HG03135 (cell line): ENCODE data around the gene ZFP64.
"Not testable (repeated sequence)": the region's sequence is repeated elsewhere in the genome, so short reads cannot be mapped to it uniquely, and the experiment has no call there.

ENCODE experiments used
- ATAC-seq: cut with Tn5 transposase; IDR thresholded peaks from one replicate; pipeline ENCODE4 v1.9.1; 2021; ENCODE audit warnings: mild to moderate bottlenecking, moderate library complexity; ENCODE audit not compliant: unreplicated experiment

ZFP64 gene

DNA sequence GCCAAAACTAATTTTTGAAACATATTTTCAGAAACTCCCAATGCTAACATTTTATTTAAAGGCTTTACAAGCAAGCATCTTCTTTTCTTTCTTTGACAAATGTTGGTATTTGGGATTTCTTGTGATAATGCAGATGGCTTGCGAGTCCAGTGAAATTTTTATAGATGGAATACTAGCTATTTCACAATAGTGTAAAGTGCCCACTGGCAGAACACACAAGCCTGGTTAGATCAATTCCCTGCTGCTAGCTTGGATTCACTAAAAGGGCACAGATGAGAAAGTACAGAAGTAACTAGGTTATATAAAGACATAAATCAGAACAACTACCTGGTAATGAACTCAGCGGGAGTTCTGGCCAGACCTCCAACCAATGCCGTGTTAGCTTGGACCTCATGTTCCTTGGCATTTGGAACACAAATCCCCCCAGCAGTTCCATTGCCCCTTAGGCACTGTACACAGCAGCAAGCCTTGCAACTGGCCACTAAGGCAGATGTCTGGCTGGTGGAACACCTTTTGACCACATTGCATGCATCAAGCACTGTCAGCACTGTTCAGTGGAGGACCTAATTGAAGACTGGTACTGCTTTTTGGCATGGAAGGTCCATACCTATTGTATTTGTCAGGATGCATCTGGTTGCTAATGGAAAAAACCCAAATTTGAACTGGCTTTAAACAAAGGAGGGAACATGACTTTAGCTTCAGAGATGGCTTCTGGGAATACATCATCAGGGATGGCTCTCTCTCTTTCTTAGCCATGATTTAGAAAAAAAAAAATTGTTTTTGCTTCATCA, 15.6 kb upstream of the ZFP64 start:
- no peak for ATAC-seq

DNA sequence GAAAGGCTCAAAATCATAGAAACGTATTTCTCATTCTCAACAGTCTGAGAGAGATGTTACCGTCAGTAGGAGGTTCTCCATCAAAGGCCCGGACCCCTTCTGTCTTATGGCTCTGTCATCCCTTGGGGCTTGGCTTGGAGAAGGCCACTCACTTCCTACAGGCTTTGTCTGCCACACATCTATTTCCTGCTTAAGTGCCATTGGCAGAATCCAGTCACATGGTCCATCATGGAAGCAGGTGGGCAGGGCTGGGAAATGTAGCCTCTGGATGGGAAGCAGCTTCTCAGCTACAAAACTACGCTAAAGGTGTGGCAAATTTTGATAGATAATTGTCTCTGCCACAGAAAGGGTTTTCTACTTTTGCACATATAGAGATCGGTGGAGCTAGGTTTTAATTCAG, 12.6 kb upstream of the ZFP64 start:
- no peak for ATAC-seq

DNA sequence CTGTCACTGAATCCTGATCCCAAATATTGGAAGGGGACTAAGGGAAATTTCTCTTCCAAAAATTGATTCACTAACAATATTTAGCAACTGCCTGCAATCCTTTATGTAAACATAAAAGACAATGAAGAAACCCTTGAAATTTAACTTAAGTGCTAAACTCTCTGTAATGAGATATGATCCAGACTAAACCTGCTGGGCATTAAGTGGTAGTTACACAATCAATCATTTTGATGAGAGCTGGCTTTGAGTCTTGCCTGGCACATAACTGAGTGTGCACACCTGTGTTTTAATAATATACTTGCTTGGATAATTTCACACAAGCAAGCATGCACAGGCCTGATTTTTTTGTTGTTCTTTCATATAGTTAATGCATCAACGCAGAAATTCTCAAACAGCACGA, 9.8 kb upstream of the ZFP64 start:
- ATAC-seq = no peak

DNA sequence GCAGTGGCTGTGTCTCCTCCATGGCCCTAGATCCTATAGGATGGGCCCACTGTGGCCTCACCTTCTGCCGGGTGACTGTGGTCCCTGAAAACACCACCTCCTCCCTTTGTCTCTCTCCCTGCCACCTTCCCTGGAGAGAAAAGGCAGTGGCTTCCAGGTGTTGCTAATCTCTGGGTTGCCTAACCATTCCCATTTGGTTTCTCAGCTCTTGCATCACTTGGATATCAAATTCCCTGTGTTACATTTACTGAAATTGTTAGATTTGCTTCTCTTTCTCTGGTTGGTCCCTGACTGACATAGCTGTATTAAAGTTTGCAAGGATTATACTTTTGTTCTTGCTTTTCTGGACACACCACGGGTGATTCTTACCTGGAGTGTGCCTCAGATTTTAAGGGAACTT, 9.3 kb upstream of the ZFP64 start:
- ATAC-seq = no peak

DNA sequence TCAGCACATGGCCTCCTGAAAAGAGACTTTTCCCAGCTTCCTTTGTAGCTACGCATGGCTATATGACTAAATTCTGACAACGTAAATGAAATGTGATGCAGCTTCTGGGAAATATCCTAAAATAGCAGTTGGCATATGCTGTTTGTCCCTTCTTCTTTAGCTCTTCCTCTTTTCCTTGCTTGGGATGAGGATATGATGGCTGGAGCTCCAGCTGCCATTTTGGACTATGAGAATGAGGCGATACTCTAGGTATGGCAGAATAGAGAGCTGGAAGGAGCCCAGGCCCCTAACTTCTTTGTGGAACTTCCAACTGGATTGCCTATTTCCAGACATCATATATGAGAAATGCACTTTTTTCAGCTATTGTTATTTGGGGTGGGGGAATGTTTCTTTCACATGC, 5.3 kb upstream of the ZFP64 start:
- ATAC-seq = no peak

DNA sequence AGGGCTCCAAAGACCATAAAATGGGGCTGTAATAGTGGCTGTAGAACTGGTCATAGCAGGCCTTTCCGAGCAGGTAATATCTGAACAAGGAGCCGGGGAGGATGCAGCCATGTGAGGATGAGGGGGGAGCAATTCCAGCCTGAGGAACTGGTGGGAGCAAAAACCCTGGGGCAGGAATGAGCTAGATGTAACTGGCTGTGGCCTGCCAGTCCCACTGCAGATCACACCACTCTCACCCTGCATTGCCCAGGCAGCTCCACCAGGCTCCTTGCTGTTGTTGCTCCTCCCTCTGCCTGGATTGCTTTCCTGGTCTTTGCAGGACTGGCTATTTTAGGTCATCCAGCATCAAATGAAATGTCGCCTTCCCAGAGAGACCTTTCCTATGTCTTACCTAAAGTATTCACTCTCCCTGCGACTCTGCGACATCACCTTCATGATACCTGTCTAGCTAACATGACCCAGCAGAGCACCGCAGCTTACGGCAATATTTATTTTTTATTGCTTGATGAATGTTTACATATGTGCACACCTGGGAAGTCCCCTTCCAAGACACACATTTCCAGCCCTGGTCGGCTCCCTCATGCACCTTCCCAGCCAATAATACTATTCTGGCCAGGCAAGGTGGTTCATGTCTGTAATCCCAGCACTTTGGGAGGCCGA, 2.4 kb upstream of the ZFP64 start:
- ATAC-seq = no peak

DNA sequence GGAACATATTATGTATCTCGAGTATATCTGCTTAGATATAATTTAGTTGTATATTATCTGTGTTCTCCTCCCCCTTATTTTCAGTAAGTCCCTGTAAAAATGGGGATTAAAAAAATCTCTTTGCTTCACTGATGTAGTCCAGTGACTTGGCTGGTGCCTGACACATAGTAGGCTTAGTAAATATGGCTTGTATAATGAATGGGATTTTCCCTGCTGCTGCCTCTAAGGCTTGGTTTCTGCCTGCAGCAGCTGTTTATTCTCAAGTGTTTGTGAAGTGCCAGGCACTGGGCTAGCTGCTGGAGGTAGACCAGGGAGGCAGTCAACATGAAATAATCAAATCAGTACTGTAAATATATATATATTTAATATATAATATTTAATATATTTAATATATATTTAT, 1.6 kb upstream of the ZFP64 start:
- ATAC-seq = no peak

DNA sequence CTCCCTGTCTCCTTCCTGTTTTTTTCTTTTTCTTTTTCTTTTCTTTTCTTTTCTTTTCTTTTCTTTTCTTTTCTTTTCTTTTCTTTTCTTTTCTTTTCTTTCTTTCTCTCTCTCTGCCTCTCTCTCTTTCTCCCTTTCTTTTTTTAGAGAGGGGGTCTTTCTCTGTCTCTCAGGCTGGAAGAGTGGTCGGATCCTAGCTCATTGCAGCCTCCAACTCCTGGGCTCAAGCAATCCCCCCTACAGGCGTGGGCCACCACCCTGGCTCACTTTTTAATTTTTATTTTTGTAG, 1.1 kb upstream of the ZFP64 start:
- ATAC-seq = not testable (repeated sequence)

DNA sequence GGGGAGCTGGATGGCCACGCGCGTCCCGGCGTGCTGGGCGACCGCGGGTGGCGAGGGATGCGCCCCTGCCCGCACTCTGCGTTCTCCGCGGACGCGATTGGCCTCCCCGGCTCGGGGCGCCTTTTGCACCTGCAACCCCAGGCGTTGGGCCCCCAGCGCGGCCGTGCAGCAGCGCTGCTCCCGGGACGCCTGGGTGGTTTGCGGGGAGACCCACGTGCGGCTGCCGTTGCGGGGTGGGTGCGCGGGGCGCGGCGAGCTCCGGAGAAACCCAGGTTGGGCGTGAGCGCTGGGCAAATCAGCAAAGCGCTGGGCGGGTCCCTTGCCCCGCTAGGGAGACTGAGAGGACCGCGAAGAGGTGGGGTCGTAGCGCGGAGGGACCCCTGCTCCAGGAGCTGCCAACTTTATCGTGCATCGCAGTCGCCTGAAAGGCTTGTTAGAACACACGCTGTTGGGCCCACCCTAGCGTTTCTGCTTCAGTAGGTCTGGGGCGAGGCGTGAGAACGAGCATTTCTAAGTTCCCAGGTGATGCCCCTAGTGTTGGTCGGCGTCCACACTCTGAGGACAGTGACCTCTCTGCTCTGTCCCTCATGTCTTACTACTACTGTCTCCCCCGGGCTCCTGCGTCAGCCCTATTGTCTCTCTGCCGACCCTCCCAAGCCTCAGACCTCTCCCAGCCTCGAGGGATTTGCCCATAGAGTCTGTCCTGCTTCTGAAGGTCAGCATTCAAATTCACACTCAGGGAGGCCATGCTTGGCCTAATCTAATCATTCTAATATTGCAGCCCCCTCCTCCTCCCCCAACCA, 538 bp upstream of the ZFP64 start:
- peak; percentile 39 for ATAC-seq

DNA sequence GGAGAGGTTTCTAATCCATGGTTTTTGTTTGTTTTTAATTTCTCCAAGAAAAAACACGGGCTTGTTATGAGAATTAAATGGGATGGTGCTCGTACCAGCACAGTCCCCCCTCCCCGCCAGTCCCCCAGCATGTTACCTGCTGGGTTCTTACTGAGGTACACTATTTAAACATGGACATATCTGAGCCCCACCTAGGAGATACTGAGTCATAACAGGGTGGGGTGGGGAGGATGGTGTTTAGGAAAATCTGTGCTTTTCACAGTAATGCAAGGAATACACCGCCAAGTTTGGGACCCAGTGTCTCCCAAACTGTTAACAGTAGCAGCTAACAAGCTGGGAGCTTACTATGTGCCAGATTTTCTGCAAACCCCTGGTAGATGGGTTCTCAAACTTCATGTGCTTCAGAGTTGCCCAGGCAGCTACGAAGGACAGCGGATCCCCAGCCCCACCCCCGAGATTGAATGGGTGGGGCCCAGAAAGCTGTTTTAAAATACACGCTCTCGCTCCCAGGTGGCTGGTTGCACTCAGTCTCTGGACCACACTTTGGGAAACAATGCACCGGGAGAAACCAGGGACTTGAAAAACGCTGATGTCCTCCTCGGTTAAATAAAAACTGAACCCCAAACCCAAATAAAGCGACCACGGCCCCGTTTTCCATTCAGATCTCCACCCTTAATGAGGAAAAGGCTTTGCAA, 995 bp downstream of the ZFP64 start:
- peak; percentile 47 for ATAC-seq

DNA sequence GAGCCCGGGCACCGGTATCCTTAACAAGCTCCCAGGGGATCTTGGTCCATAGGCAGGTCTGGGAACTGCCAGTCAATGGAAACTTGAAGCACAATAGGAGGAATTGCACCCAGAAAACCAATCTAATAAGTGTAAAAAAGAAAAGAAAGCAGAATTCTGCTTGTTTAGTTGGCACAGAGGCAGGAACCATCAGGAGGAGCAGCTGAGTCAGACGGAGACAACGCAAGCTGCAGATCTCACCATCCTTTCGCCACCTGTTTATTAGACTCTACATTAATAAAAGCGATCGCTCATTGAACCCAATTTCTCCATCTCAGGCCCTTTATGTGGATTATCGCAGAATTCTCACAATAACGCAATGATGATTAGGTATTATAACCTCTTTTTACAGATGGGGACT, 9.8 kb downstream of the ZFP64 start:
- no peak for ATAC-seq

DNA sequence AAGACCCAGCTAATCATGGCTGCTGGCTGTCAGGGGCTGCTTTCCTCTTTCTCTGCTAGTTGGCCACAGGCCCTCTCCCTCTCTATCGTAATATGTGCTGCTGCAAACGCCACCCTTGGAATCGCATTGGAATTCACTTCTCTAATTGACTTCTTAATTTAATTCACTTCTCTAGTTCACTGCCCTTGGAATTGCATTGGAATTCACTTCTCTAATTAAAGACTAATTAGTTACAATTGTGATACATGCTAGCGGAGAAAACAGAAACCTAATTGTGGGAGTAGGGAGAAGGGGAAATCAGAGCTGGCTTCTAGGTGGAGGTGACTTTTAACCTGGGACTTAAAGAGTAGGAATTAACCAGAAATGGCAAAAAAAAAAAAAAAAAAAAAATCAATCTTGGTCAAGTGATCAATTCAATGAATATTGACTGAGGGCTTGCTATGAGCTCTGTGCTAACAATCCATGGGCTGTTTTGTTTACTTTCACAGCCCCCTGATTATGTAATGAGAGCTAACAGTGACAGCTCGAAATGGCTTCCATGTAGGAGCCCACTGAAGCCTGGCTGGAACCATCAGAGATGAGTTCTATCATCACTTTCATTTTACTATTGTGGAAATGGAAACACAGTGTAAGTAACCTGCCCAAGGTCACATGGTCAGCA, 11.3 kb downstream of the ZFP64 start:
- ATAC-seq = no peak

DNA sequence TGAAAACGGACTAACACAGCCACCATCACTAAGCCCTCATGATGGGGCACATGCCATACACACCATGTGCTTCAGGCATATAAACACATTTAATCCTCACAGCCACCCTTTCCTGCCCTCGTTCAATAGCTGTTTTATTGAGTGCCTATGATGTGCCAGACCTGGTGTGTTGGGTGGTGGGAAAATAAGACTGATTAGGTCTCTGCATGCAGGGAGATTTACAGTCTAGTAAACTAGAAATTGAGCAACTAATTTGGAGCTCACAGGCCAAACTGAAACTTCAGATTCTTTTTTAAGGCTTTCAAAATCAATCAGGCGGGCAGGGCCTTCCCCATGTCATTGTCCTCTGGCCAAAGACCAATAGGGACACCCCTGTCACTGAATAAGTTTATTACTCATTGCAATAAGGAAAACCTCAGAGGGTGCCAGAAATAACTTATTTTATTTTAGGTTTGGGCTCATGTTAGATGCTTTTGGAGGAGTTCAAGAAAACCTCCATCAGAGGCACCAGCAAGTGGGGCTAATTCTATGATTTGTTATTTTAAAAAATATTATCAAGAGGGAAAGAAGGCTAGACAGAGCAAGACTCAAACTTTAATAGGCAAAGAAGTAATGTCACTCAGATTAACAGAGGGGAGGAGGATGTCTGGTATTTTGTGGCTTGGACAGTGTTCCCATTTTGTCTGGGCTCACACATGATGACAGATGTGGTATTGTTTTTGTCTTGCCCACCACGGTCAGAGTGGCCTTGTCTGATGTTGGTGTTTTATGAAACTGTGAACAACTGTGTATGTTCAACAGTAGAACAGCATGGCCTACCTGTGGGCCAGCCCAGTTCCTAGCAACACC, 12.0 kb downstream of the ZFP64 start:
- ATAC-seq = peak; percentile 88

DNA sequence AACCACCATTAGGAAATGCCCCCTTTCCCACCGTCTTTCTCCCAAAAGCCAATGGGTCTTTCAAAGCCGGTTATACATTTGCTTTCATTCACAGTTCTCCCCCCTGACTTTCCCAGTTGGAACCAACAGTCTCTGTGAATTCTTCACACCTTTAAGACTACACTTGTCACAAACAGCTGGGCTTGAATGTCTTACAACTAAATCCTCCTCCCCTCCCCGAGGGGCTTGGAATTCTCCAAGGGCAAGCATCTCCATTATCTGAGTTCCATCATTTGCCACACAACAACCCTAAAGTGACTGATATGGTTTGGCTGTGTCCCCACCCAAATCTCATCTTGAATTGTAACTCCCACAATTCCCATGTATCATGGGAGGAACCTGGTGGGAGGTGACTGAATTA, 12.9 kb downstream of the ZFP64 start:
- no peak for ATAC-seq

DNA sequence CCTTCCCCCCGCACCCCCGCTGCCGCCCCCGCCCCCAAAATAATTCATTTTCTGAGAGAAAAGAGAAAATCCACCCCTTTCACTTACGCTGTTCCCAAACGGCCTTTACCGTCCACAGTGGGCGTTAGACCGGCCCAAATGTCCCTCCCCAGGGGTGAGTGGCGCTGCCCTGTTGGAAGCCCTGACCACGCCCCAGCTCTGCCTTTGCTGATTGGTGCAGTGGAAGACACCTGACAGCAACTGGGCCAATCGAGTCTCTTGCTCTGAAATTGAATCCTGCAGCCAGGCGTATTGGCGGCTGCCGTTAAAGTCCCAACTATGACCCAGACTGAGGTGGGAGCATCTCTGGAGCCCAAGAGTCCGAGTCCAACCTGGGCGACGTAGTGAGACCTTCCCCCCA, 15.7 kb downstream of the ZFP64 start:
- ATAC-seq = no peak

DNA sequence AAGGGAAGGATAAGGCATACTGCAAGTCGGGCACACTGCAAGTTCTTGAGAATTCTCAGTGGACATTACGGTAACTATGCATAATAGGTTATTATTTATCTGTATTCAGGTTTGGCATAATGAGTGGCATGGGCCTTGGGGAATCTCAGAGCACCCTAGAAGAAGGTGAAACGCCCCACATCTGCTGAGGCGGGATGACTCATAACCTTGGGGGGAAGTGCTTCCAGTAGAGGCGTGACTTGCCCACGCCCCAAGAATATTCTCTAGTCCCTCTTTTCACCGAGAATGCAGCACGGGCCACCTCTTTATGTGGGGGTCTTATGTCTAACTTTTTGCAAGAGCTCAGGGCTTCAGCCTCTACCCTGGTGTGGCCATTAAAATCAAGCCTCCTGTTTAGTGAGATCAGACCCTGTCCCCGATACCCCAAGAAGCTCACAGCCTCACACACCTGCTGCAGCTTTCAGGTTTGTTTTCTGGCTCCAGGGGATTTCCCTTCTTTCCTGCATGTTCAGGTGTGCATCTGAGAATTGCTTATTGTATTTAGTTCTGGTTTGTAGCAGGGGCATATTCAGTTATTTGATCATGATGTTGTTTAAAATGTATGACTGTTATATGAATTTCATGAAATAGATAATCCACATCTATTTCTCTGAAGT, 19.1 kb downstream of the ZFP64 start:
- peak; percentile 69 for ATAC-seq

DNA sequence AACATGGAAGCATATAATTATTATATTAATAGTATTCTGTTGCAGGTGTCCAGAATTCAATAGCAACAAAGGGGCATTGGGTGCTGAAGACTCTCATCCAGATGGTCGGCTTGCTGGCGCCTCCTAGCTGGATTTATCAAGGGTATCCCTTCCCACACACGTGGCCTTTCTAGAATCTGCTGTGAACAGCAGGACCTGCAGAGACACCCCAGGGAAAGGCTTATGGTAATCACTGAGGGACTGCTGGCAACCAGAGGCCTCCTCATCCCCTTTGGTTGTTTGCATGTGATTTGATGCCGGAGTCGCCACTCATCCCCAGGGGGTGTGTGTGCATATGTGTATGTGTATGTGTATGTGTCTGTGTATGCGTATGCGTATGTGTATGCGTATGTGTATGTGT, 20.6 kb downstream of the ZFP64 start:
- no peak for ATAC-seq

DNA sequence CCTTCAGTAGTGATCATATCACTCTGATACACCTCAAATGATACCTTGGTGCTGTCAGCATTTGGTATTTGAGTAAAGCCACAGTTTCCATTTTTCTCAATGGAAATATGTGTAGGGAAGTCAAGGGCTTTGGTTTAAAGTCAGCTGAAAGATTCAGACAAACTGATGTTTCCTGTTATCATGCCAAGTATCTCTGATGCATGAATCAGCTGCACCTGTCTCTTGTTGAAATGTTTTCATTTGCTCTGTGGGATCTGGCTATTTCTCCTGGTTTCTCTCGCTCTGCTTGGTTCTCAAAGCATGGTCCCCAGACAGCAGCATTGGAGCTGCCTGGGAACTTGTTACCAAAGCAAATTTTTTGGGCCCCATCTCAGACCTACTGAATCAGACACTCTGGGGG, 23.5 kb downstream of the ZFP64 start:
- no peak for ATAC-seq

DNA sequence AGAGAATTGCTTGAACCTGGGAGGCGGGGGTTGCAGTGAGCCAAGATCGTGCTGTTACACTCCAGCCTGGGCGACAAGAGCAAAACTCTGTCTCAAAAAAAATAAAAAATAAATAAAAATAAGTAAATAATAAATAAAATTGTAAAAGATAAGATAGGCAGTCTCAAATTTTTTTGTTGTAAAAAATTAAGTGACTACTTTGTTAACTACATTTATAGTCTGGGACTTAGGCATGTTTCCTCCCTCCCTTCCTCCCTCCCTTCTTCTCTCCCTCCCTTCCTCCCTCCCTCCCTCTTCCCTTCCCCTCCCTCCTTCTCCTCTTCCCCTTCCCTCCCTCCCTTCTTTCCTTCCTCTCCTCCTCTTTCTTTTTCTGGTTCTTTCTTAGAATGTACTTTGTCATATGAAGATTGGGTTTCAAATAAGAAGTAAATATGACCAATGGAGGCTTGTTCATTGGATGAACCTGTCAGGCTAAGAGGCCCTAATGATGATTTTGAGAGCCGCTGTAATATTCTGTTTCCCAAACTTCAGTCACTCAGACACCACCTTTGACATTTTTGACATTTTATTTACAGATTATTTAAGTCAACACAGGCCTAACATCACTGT, 24.2 kb downstream of the ZFP64 start:
- ATAC-seq = no peak
